Activated naive CD8-positive, alpha-beta T cell treated with anti-CD3 and anti-CD28 coated beads, Interleukin-2, amount 50 U/mL, for 24 hours (primary cell): ENCODE results near the gene ZBTB16.

Experiments used
- ATAC-seq: fragments of 150-1000 bp; cut with Tn5 transposase; one replicate; pipeline ENCODE4 v1.10.0; 2021
- DNase-seq: peaks from one replicate; pipeline ENCODE4 v3.0.0; 2021
- H3K27ac Mint-ChIP-seq: one replicate; pipeline ENCODE4 v1.8.0; 2021; ENCODE audit warnings: mild to moderate bottlenecking, mixed read lengths
- H3K27me3 Mint-ChIP-seq: one replicate; pipeline ENCODE4 v1.8.0; 2021; ENCODE audit warnings: mixed read lengths
- H3K36me3 Mint-ChIP-seq: one replicate; pipeline ENCODE4 v1.8.0; 2021; ENCODE audit warnings: low read depth, mixed read lengths
- H3K4me1 Mint-ChIP-seq: one replicate; pipeline ENCODE4 v1.8.0; 2021; ENCODE audit warnings: mixed read lengths
- H3K4me3 Mint-ChIP-seq: one replicate; pipeline ENCODE4 v1.8.0; 2021; ENCODE audit warnings: mild to moderate bottlenecking, moderate library complexity, mixed read lengths
- H3K9me3 Mint-ChIP-seq: one replicate; pipeline ENCODE4 v1.8.0; 2021; ENCODE audit warnings: mixed read lengths

Gene ZBTB16

GRCh38 chr11:114065094-114065493, 5.6 kb downstream of the ZBTB16 start:
- ATAC-seq (no peak), DNase-seq (no peak)
- Mint-ChIP-seq H3K27me3 (peaks cover 16% of the 10 kb centered on the region), H3K9me3 (no peaks in the 10 kb centered on the region), H3K4me3 (peak overlapping the region; percentile 29), H3K36me3 (no peaks in the 10 kb centered on the region), H3K27ac (no peak overlapping the region), H3K4me1 (peaks cover 14% of the 10 kb centered on the region)

- Mint-ChIP-seq H3K36me3 (no peaks in the 10 kb centered on the region), H3K9me3 (no peaks in the 10 kb centered on the region), H3K27me3 (peaks cover 12% of the 10 kb centered on the region), H3K27ac (peak overlapping the region; percentile 67), H3K4me3 (peak overlapping the region; percentile 3), H3K4me1 (peaks cover 18% of the 10 kb centered on the region)
- ATAC-seq (peak; percentile 25), DNase-seq (no peak)
Observed at GRCh38 chr11:114066046-114066648, 6.6 kb downstream of the ZBTB16 start.

GRCh38 chr11:114068327-114068726, 8.8 kb downstream of the ZBTB16 start:
- Mint-ChIP-seq H3K4me1 (peaks cover 28% of the 10 kb centered on the region), H3K27ac (no peak overlapping the region), H3K36me3 (no peaks in the 10 kb centered on the region), H3K4me3 (no peak overlapping the region), H3K27me3 (no peaks in the 10 kb centered on the region), H3K9me3 (no peaks in the 10 kb centered on the region)
- DNase-seq (no peak), ATAC-seq (no peak)

GRCh38 chr11:114070464-114071139, 11.1 kb downstream of the ZBTB16 start:
- Mint-ChIP-seq H3K27me3 (peaks cover 6% of the 10 kb centered on the region), H3K27ac (peak overlapping the region; percentile 59), H3K4me1 (peaks cover 47% of the 10 kb centered on the region), H3K4me3 (no peak overlapping the region), H3K36me3 (no peaks in the 10 kb centered on the region), H3K9me3 (no peaks in the 10 kb centered on the region)
- ATAC-seq, result no peak
- no peak for DNase-seq

- peak overlapping the region; percentile 37 for H3K4me3 Mint-ChIP-seq
- peak overlapping the region; percentile 86 for H3K27ac Mint-ChIP-seq
- ATAC-seq (peak; percentile 44), DNase-seq (no peak)
- peaks cover 11% of the 10 kb centered on the region for H3K27me3 Mint-ChIP-seq
- peaks cover 63% of the 10 kb centered on the region for H3K4me1 Mint-ChIP-seq
- H3K36me3 Mint-ChIP-seq, result no peaks in the 10 kb centered on the region
- H3K9me3 Mint-ChIP-seq, result no peaks in the 10 kb centered on the region
Observed at GRCh38 chr11:114073007-114073827, 13.7 kb downstream of the ZBTB16 start.

GRCh38 chr11:114073828-114074381, 14.4 kb downstream of the ZBTB16 start:
- ATAC-seq (peak; percentile 64), DNase-seq (peak; percentile 22)
- H3K9me3 Mint-ChIP-seq, result no peaks in the 10 kb centered on the region
- H3K36me3 Mint-ChIP-seq, result no peaks in the 10 kb centered on the region
- H3K27me3 Mint-ChIP-seq, result peaks cover 11% of the 10 kb centered on the region
- peaks cover 65% of the 10 kb centered on the region for H3K4me1 Mint-ChIP-seq
- H3K27ac Mint-ChIP-seq, result peak overlapping the region; percentile 86
- peak overlapping the region; percentile 37 for H3K4me3 Mint-ChIP-seq

- no peaks in the 10 kb centered on the region for H3K9me3 Mint-ChIP-seq
- H3K4me3 Mint-ChIP-seq, result peak overlapping the region; percentile 25
- DNase-seq (no peak), ATAC-seq (no peak)
- H3K27me3 Mint-ChIP-seq, result peaks cover 13% of the 10 kb centered on the region
- H3K4me1 Mint-ChIP-seq, result peaks cover 73% of the 10 kb centered on the region
- H3K27ac Mint-ChIP-seq, result peak overlapping the region; percentile 80
- no peaks in the 10 kb centered on the region for H3K36me3 Mint-ChIP-seq
Observed at GRCh38 chr11:114074546-114075343, 15.2 kb downstream of the ZBTB16 start.

GRCh38 chr11:114075344-114075610, 15.8 kb downstream of the ZBTB16 start:
- Mint-ChIP-seq H3K9me3 (no peaks in the 10 kb centered on the region), H3K27me3 (peaks cover 13% of the 10 kb centered on the region), H3K4me3 (peak overlapping the region; percentile 25), H3K4me1 (peaks cover 78% of the 10 kb centered on the region), H3K27ac (peak overlapping the region; percentile 80), H3K36me3 (no peaks in the 10 kb centered on the region)
- DNase-seq (no peak), ATAC-seq (no peak)

- Mint-ChIP-seq H3K27ac (peak overlapping the region; percentile 0), H3K4me3 (no peak overlapping the region), H3K36me3 (no peaks in the 10 kb centered on the region), H3K27me3 (peaks cover 13% of the 10 kb centered on the region), H3K4me1 (peaks cover 82% of the 10 kb centered on the region), H3K9me3 (no peaks in the 10 kb centered on the region)
- peak; percentile 46 for DNase-seq
- ATAC-seq, result no peak
Observed at GRCh38 chr11:114075891-114076441, 16.5 kb downstream of the ZBTB16 start.

- ATAC-seq, result no peak
- Mint-ChIP-seq H3K36me3 (no peaks in the 10 kb centered on the region), H3K27me3 (peaks cover 13% of the 10 kb centered on the region), H3K4me3 (peak overlapping the region; percentile 50), H3K9me3 (no peaks in the 10 kb centered on the region), H3K4me1 (peaks cover 86% of the 10 kb centered on the region), H3K27ac (peak overlapping the region; percentile 46)
- no peak for DNase-seq
Observed at GRCh38 chr11:114076921-114077331, 17.4 kb downstream of the ZBTB16 start.

- ATAC-seq (peak; percentile 29), DNase-seq (peak; percentile 27)
- peak overlapping the region; percentile 50 for H3K4me3 Mint-ChIP-seq
- H3K4me1 Mint-ChIP-seq, result peaks cover 82% of the 10 kb centered on the region
- H3K9me3 Mint-ChIP-seq, result no peaks in the 10 kb centered on the region
- H3K27me3 Mint-ChIP-seq, result peaks cover 13% of the 10 kb centered on the region
- H3K36me3 Mint-ChIP-seq, result no peaks in the 10 kb centered on the region
- peak overlapping the region; percentile 46 for H3K27ac Mint-ChIP-seq
Observed at GRCh38 chr11:114077482-114078305, 18.2 kb downstream of the ZBTB16 start.

GRCh38 chr11:114078423-114078822, 18.9 kb downstream of the ZBTB16 start:
- peak overlapping the region; percentile 13 for H3K27ac Mint-ChIP-seq
- H3K9me3 Mint-ChIP-seq, result no peaks in the 10 kb centered on the region
- H3K4me3 Mint-ChIP-seq, result no peak overlapping the region
- H3K4me1 Mint-ChIP-seq, result peaks cover 80% of the 10 kb centered on the region
- no peak for DNase-seq
- peaks cover 16% of the 10 kb centered on the region for H3K27me3 Mint-ChIP-seq
- no peaks in the 10 kb centered on the region for H3K36me3 Mint-ChIP-seq
- no peak for ATAC-seq

GRCh38 chr11:114079511-114080065, 20.1 kb downstream of the ZBTB16 start:
- DNase-seq (no peak), ATAC-seq (no peak)
- H3K4me1 Mint-ChIP-seq, result peaks cover 74% of the 10 kb centered on the region
- H3K9me3 Mint-ChIP-seq, result no peaks in the 10 kb centered on the region
- H3K4me3 Mint-ChIP-seq, result no peak overlapping the region
- peak overlapping the region; percentile 33 for H3K27ac Mint-ChIP-seq
- H3K27me3 Mint-ChIP-seq, result peaks cover 19% of the 10 kb centered on the region
- H3K36me3 Mint-ChIP-seq, result no peaks in the 10 kb centered on the region
